HEK293 (cell line): ENCODE data around the gene GTF2A1L.

Source experiments
- ZFP37 ChIP-seq: fragments of 450-650 bp; formaldehyde crosslinking; IDR thresholded peaks from 2 replicates; pipeline ENCODE4 v1.5.1; 2016; ENCODE audit warnings: missing biosample characterization, missing genetic modification characterization
- ZNF37A ChIP-seq: fragments of 450-650 bp; IDR thresholded peaks from 2 replicates; pipeline ENCODE4 v1.5.1; 2018; ENCODE audit warnings: missing biosample characterization, missing genetic modification characterization
- TF ChIP-seq, protein P1 (sequence below): fragments of 450-650 bp; formaldehyde crosslinking; IDR thresholded peaks from 2 replicates; pipeline ENCODE4 v1.5.1; 2016; ENCODE audit warnings: missing biosample characterization, missing genetic modification characterization

DNA sequence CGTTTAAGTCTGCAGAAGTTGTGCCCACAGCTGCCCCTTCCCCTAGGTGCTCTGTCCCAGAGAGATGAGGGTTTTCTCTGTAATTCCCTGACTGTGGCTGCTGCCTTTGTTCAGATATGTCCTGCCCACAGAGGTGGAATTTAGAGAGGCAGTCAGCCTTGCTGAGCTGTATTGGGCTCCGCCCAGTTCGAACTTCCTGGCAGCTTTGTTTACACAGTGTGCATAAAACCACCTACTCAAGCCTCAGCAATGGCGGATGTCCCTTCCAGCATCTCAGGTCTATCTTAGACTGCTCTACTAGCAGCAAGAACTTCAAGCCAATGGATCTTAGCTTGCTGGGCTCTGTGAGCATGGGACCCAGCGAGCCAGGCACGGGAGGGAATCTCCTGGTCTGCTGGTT, 89.8 kb downstream of the GTF2A1L start:
- TF ChIP-seq, protein P1, sequence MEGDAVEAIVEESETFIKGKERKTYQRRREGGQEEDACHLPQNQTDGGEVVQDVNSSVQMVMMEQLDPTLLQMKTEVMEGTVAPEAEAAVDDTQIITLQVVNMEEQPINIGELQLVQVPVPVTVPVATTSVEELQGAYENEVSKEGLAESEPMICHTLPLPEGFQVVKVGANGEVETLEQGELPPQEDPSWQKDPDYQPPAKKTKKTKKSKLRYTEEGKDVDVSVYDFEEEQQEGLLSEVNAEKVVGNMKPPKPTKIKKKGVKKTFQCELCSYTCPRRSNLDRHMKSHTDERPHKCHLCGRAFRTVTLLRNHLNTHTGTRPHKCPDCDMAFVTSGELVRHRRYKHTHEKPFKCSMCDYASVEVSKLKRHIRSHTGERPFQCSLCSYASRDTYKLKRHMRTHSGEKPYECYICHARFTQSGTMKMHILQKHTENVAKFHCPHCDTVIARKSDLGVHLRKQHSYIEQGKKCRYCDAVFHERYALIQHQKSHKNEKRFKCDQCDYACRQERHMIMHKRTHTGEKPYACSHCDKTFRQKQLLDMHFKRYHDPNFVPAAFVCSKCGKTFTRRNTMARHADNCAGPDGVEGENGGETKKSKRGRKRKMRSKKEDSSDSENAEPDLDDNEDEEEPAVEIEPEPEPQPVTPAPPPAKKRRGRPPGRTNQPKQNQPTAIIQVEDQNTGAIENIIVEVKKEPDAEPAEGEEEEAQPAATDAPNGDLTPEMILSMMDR, result no peak
- TF ChIP-seq ZFP37 (tag by site-specific recombination) (no peak), ZNF37A (no peak)
